ENCODE measurements around the gene OSTN.
"Not testable (repeated sequence)": the region's sequence is repeated elsewhere in the genome, so short reads cannot be mapped to it uniquely, and the experiment has no call there.

Gene OSTN

DNA sequence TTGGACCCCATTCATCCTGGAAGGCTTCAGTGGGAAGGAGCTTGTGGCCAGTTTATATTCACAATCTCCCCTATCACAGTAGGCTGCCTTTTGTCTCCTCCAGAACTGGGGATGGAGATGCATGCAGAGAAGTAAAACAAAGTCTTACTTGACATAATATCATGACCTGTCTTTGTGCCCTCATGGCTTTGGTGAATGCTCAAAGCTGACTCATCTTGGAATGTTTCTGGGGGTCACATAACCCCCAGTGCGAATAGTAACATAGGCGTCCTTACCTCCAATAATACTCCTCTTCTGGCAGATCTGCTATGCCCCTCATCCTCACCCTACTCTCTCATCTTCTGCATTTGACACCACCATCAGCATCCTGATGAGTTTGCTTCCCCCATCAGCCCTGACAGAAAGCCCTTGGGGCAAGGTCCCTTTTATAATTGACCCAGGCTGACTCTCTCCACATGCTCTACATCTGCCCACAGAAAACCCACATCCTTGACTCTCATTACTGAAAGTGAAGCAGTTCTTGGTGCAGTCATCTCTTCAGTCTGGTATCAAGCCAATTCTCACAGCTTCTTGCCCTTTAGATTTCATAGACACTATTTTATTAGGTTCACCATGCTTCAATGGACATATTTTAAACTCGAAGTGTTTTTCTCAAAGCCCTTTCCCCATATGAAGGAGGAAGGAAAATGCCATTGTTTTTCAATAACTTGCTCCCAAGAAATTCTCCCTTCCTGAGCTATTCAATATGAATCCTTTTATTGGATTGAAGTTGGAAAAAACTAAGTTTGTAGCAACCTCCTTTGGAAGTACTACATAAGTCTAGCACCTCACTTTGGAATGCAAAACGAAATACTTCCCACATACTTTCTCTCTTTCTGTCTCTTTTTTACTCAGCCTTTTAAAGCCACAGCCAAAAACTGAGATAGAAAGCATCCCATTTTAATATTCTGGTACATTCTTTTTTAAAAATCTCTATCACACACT, 36.6 kb downstream of the OSTN start:
- DNase-seq, result no peak

DNA sequence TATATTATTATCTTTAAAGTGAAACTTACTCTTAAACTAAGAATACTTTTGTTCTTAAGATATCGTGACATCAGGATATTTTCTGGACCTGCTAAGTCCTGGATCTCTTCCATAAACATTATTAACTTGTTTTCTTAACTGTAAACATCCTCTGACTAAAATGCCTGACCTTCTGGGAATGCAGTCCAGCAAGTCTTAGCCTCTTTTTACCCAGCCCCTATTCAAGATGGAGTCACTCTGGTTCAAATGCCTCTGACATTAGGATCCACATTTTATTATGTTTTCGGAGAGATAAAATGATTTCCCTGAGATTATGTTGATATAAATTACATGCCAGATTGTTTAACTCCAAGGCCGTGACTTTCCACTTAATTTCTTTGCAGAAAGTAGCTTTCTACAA, 37.6 kb downstream of the OSTN start:
- no peak for DNase-seq

DNA sequence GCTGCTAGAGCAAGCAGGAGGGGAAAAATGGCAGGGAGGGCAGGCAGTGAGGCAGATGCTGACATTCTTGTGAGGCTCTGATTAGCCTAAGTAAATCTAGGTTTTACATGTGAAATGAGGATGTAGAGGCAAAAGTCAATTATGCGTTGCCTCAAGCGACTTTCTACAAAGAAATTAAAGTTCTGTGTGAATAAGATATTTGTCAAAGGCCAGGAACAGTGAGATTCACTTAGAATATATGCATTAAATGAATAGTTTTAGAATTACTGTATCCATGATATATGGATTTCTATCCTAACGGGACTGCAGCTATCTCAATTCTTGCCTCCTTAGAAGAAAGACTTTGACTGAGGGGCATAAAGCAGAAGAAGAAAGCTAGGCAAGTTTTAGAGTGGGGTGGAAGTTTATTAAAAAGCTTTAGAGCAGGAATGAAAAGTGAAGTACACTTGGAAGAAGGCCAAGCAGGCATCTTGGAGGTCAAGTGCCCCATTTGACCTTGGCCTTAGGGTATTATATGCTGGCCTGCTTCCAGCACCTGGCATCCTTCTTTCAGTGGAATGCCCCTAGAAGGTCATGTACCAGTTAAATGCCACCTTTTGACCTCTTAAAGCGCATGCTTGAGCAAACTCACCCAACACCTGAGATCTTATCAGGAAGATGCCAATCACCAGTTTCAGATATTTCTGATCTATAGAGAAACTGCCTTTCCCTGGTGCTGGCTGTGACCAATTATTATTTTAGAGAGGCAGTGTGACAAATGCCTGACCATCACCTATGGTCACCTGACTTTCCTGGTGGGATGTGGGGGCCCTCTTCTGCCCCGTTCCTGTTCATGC, 38.2 kb downstream of the OSTN start:
- no peak for DNase-seq

DNA sequence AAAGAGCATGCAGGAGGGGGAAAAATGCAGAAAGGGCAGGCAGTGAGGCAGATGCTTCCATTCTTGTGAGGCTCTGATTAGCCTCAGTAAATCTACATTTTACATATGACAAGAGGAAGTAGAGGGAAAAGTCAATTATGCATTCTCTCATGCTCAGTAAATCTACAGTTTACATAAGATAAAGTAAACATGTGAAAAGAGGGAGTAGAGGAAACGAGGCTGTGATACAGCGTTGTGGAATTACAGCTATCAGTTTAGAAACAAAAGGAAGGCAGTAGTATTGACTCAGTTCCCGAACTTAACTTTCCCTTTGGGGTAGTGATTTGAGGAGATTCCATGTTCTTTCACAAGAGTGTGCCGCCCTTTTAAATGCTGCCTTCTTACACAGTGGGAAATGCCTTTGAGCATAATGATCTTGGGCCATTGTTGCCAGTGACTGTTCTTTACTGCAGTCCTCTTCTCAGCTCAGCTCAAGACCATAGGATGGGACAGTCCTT, 39.3 kb downstream of the OSTN start:
- DNase-seq, result no peak

DNA sequence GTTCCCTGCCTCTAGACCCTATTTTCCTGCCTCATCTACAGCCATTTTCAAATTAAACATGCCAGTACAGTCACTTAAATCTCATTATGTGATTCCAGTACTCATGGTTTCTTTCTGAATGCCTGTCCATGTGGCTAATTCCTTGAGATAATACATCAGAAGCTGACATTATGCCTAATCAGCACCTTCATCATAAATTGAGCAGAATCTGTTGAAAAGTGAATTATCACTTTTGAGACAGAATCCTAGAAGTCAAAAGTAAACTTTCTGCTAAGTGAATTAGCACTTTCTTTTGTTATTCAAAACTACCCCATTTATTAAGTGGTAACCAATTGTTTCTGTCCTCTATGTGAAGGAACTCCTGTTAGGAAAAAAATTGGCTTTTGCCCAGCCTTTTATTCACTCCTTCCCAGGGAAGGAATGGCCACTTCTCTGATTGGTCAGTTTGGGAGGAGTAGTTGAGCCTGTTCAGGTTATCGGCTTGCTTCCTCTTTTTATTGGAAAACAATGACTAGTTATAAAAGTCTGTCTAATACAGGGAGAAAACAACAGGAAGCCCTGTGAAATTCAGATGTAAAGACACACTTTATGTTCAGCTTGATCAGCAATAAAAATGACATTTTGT, 40.5 kb downstream of the OSTN start:
- no peak for DNase-seq

DNA sequence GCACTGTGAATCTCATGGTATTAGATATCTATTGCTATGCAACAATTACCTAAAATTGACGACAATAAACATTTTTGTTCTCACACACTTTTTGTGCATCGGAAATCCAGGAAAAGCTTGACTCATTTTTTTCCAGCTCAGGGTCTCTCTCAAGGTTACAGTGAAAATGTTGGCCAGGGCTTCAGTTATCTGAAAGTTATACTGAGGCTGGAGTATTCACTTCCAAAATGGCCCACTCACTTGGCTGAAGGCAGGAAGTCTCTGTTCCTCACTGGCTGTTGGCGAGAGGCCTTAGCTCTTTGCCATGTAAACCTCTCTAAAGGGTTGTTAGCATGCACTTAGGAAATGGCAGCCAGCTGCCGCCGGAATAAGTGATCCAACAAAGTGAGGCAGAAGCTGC, 41.4 kb downstream of the OSTN start:
- DNase-seq, result no peak

DNA sequence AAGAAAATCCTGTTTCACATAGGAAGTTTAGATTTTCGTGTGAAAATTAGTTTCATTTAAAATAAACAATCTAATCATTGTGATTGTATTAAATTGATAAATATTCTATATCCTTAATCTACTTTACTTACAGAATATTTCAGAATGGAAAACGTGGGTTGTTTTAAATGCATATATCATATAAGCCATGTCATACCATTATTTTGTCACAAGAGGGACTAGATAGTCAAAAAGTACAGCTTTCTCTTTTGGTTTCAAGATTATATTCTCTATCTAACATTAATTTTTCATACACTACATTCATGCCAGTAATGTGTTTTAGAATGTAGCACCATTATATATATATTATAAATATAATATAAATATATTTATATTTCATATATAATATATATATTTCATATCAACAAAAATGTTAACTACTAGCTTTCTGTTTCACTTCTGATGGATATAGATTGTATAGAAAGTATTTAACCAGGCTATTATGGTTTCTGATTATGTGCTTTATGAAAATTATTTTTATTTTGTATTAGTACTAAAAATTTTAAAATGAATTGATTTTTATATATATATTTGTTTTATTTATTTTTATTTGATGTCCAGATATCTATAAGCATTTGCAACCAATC, 45.3 kb downstream of the OSTN start:
- DNase-seq, result no peak

DNA sequence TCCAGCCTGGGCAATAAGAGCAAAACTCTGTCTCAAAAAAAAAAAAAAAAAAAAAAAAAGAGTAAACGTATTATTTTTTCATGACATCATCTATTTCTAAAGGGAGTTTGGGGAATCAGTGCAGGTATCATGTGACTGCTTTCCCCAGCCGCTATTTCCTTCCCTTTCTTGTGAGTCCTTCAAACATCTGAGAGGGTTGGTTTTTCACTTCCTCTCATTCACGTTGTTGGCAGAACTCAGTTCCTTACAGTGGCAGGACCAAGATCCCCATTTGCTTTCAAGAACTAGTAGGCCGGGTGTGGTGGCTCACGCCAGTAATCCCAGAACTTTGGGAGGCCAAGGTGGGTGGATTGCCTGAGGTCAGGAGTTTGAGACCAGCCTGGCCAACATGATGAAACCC, 47.0 kb downstream of the OSTN start:
- not testable (repeated sequence) for DNase-seq

DNA sequence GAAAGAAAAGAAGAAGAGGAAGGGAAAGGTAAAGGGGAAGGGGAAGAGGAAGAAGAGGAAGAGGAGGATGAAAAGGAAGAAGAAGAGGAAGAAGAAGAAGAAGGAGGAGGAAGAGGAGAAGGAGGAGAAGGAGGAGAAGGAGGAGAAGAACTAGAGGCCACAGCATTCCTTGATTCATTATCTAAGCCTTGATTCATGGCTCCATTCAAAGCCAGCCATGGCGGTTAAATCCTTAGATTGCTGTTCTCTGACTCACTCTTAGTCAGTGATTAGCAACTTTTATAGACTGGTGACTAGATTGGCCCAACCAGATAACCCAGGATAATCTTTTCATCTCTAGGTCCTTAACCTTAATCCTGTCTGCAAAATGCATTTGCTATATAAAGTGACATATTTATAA, 47.6 kb downstream of the OSTN start:
- no peak for DNase-seq

DNA sequence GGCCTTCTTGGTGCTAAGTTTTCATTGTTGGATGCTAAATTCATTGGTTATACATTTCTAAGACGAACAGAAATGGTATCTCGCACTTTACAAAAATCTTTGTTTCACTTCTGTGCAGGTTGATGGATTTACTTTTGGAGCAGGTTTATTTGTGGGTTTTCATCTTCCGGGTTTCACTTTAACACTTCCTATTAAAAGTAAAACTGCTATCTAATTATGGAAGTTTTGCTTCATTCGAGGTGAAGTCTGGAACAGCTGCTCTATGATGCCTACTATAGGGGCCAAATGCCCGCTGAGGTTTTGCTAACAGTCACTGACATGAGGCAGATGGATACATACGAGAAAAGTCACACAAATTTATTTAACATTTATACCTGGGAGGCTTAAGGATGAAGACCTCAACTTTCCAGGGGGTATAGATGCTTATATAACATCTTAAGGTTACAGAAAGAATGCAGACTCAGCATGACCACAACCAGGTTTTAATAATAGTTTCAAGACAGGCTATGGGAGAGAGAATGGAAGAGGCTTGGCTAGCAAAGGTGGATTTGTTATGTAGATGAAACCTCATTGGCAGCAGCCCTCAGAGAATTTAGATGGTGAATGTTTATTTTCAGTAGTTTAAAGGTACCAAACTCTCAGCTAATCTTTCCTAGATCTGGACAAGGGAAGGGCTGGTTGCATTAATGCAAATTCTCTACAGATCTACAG, 54.2 kb downstream of the OSTN start:
- DNase-seq, result no peak

DNA sequence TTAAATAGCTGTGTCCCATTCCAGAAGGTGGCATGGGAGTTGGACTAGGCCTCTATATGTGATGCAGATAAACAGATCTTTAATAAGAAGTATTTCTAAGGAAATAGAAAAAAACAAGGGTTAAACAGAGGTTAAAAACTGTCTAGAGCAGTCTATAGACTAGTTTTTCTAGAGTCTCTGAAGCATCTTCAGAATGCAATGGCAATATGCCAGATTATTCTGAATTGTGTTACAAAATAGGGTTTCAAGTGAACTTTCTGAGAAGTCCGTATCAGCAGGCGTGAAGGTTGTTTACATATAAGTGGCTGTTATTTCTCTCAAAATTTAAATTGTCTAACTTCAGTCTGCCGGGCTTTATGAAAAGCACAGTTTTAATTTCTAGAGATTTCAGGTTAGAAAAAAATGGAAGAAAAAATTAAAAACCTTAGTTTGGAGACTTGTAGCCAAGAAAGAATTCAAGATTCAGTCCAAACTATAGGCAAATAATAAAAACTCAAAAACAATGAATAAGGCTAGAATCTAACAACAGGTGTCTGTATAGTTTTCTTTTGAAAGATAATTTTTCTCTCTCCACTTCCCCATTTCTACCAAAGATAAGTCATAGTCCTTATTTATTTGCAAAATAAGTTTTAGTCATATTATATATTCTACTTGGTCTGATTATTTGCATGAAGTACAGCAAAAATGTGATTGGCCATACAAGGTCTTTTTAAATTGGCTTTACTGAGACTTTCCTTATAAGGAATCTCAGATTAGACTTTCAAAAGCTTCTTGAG, 55.2 kb downstream of the OSTN start:
- no peak for DNase-seq

DNA sequence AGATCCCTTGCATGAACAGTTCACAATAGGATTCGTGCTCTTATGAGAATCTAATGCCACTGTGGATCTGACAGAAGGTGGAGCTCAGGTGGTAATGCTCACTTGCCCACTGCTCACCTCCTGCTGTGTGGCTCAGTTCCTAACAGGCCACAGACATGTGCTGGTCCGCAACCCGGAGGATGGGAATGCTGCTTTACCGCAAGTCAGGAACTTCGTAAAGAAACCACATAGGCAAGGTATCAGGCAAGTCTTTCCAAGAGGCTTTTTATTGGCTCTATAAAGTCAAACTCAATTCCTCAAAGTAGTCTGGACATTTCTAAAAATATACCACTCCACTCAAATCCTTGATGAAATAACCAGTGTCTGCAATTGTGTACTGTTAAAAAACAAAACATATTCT, 56.1 kb downstream of the OSTN start:
- no peak for DNase-seq

DNA sequence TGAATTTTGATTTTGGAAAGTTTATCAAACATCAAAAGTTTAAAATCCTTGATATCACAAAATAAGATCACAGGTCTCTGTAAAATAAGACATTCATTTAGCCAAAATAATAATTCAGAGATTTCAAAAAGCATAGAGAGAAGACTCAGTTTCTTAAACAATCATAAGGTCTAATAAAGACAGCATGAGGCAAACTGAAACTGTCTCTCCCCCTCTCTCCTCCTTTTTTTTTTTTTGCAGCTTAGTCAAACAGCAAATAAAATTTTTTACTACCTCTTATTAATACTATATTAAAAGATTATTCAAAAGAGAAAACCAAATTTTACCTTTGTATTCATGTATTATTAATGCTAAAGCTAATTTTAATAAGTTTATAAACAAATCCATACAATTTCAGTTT, 57.4 kb downstream of the OSTN start:
- DNase-seq, result no peak

DNA sequence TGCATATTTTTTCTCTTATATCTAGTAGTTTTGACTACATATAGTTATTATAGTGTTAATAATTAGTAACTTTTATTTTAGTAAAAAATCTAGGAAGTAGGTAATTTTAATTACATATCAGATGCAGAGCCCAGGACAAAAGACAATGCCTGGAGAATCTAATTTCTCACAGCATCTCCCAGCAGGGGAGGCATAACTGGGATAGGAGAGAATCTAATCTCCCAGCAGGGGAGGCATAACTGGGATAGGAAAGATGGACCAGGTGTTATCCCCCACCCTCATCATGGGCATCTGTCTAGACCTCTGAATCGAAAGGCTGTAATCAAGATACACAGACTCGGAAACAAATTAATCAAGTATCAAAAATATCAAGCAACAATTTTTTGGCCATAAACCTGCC, 58.2 kb downstream of the OSTN start:
- DNase-seq, result no peak

DNA sequence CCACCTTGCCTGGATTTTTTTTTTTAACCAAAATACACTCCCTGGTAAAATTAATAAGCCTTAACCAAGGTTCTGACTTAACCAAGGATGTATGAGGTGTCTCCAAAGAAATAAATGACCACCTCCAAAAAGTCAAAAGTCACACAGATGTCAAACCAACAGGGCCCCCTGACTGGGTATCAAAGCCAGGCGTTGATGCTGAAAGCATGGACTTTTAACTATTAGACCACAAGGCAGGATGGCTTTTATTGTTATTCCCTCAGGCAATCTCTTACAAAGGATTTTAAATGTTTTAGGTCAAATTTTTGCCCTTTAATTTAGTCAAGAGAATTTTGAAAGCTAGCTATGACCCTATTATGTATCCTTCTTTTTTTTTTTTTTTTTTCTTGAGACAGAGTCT, 60.4 kb downstream of the OSTN start:
- no peak for DNase-seq

DNA sequence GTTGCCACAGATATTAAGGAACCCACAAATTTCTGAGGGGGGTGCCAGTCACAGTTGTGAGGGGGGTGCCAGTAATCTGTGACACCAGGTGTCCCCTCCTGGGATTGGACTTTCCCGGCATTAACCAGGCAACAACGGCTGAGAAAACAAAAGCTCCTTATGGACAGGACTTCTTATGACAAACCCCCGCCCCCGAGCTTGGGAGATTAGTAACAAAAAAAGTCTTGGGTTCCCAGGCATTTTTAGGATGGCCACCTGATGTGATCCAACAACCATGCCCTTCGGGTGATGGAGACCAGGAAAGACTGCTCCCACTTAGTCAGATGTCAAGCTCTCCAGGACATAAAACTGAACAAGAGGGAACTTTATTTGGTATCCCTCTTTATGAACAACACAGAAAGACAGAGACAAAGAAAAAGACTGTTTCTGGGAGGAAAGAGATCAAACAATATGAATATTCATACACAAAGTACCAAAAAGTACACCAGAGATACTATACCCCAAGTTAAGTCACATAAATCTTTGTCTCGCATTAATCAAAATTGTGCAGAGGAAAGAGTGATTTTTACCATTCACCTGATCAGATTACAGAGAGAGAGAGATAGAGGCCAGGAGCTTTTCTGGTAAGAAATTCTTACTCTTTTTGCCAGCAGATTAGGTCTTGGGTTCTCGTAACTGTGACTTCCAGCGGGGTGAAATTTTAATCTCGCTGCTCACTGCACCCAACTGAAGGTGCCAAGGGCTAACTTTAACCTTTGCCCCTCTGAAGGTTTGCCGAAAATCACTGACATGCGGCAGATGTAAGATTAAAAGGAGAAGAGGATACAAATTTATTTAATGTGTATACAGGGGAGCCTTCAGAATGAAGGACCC, 61.6 kb downstream of the OSTN start:
- no peak for DNase-seq

DNA sequence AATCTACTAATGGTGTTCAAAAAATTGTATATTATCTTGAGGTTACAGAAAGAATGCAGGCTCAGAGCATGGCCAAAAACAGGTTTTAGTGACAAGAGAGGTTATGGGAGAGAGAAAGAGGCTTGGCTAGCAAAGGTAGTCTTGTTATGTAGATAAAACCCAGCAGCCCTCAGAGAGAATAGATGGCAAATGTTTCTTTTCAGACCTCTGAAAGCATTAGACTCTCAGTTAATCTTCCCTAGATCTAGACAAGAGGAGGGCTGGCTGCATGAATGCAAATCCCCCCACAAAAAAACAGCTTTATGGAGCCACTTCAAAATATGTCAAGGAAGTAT, 62.2 kb downstream of the OSTN start:
- no peak for DNase-seq

DNA sequence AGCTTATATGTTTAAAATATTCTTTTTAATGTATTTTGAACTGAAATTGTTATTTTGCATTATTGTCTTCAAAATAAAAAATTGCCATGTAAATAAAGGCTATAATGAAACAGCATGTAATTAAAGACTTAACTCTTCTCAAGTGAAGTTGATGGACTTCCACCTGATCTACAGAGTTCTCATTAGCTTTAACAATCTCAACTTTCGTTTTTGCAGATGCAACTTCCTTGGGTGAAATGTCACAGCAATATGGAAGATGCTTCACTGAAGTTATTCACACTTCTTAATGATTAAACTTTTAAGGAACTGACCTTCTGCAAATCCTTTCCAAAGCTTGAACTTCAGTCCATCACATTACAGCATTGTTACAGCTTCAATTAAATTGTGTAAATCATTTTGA, 63.6 kb downstream of the OSTN start:
- no peak for DNase-seq

DNA sequence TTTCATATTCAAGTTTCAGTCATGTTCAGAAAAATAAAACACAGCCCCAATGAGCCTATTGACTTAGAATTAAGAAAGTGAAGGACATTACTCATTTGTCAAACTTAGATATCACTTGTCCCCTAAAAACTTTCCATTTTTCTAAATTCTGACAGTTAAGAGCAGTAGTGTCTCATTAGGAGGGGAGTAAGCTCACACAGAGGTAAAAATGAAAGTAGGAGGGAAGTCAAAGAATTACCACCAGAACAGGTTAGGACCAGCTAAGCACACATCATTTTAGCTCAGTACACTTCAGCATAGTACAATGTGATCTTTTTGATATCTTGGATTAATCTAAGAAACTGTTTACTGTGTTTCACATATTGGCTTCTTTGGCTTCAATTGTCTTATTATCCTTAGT, 64.3 kb downstream of the OSTN start:
- no peak for DNase-seq

DNA sequence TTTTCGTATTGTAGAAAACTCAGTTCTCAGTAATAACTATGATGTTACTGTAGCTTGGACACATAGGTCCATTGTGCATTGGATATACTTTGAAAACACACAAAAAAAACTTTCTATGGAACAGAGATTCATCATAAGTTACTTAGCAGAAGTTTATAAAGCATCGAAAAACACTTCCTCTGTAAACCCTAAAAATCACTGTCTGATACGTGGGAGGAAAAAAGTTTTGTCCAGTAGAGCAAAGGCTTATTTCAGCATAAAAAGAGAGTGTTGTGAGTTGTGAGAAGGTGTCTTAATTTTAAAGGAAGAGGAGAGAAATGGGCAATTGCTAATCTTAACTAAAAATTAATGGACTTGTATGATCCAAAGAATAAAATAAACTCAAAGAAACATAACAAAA, 64.8 kb downstream of the OSTN start:
- DNase-seq, result no peak

DNA sequence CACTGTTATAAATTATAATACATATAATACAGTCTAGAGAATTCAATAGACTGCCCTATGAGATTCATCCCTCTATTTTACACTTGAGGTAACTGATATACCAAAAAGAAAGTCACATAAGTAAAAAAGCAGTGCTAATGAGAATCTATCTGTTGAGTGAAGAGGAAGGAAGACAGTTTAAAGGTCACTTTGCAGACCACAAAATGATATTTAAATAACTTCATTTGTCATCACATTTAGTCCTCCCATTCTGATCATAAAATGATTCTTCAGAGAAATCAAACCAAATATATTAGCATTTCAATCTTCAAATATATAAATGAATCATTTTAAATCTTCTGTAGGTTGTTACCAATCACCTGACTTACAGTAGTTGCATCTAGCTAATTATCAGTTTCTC, 69.7 kb downstream of the OSTN start:
- no peak for DNase-seq
